Heart left ventricle (tissue), 16 donors: Measurements from ENCODE around the gene PTTG1IP. TPM values are rescaled to one million over a fixed set of nuclear protein-coding genes. Genes with fewer than 3 reads are reported as not detected.

ENCODE experiments used
- ATAC-seq, 4 donors: fragments of 200-7000 bp; cut with Tn5 transposase; one replicate each; pipeline ENCODE4 v1.9.1; 2020 to 2022; ENCODE audit warnings: moderate library complexity in 4 of 4, mild to moderate bottlenecking in 3 of 4, moderate number of reproducible peaks in 1 of 4
- DNase-seq, 5 donors: peaks; one replicate each; pipeline ENCODE4 v3.0.0-alpha.2; 2020
- H3K27ac ChIP-seq, 12 donors: fragments of 200-600 bp; sonication (generic) in 4 of 12; one replicate each; pipeline versions ENCODE4 v1.5.0 to v1.8.0; 2016 to 2022; ENCODE audit warnings: mild to moderate bottlenecking in 2 of 12
- H3K27me3 ChIP-seq, 9 donors: fragments of 200-600 bp; sonication (generic) in 2 of 9; one replicate each; pipeline versions ENCODE4 v1.5.1 to v1.8.0; 2016 to 2022; ENCODE audit warnings: mild to moderate bottlenecking in 3 of 9
- H3K36me3 ChIP-seq, 9 donors: fragments of 200-600 bp; sonication (generic) in 2 of 9; one replicate each; pipeline versions ENCODE4 v1.5.0 to v1.8.0; 2018 to 2022; ENCODE audit warnings: mild to moderate bottlenecking in 2 of 9
- H3K4me1 ChIP-seq, 12 donors: fragments of 200-600 bp; sonication (generic) in 4 of 12; one replicate each; pipeline versions ENCODE4 v1.5.0 to v1.8.0; 2016 to 2022; ENCODE audit warnings: mild to moderate bottlenecking in 3 of 12
- H3K4me3 ChIP-seq, 12 donors: fragments of 200-600 bp; sonication (generic) in 4 of 12; one replicate each; pipeline versions ENCODE4 v1.5.0 to v1.8.0; 2017 to 2022; ENCODE audit warnings: mild to moderate bottlenecking in 9 of 12, moderate library complexity in 4 of 12
- H3K9me3 ChIP-seq, 12 donors: fragments of 200-600 bp; sonication (generic) in 4 of 12; one replicate each; pipeline versions ENCODE4 v1.5.0 to v1.8.0; 2016 to 2022; ENCODE audit warnings: mild to moderate bottlenecking in 1 of 12
- CTCF ChIP-seq, 12 donors: fragments of 200-600 bp; sonication (generic) in 4 of 12; IDR thresholded peaks; one replicate each; pipeline versions ENCODE4 v1.5.0 to v1.8.0; 2018 to 2022; ENCODE audit warnings: antibody characterized with exemption in 12 of 12, mild to moderate bottlenecking in 5 of 12
- POLR2A ChIP-seq, 2 donors: fragments of 450-650 bp; IDR thresholded peaks; one replicate each; pipeline ENCODE4 v1.6.1; 2017; ENCODE audit warnings: antibody characterized with exemption in 2 of 2, mild to moderate bottlenecking in 2 of 2, moderate library complexity in 2 of 2
- WGBS, 4 donors: extraction: QIAGEN DNeasy Blood & Tissue Kit in 2 of 4; methylation state at CpG; one replicate each; pipeline versions ENCODE4 v1.1.5 to v1.1.7; 2013 to 2018; 5-methylcytosine and 5-hydroxymethylcytosine counted together
- intact Hi-C, 10 donors: fragments of 100-400 bp; cut with DNase I; formaldehyde crosslinking; loops; one replicate each; pipeline versions ENCODE4 v1.11.1 to v1.14.2; 2022
- polyA plus RNA-seq, 2 donors: library from polyadenylated mRNA; stranded (reverse); fragments of 200-250 nt; gene quantifications; one replicate each; pipeline ENCODE4 v1.2.3, GENCODE V29; 2013
- total RNA-seq, 9 donors: library from RNA; depleted of rRNA in 2 of 9; stranded (reverse); fragments of >200 nt in 2 of 9; fragmentation: NEBNext Ultra II Directional in 3 of 9; extraction: Animal tissue kit (Norgen Biotek cat#: 25700) in 3 of 9; gene quantifications; one replicate each; pipeline versions ENCODE4 v1.1.0 to v1.2.4, GENCODE V29; 2016 to 2023
- donor health status: ischemic (EF 13 %, LVEDD 7.1; RV severe dilation, severe dysfunction).
- donor health status: healthy with polysubstance abuse.
- donor health status: DM: no; HTN: yes; CAD: no.
- donor health status: DM: no; HTN: no; CAD: no.
- donor health status: ischemic (EF 25% LVEDD 6.9; RV normal size, moderate dysfunction).
- donor health status: ischemic (EF 25% LVEDD 5.7; RV mildly dilated, moderate dysfunction).
- donor health status: healthy.
- donor health status: DM: yes; HTN: yes; CAD: no.
- donor health status: ischemic (EF 35%, LVEDD 5.7; RV mildly dilated, moderate dysfunction).
- donor health status: nonischemic (EF 11% LVEDD 7.7; RV severe dilation, severe dysfunction).
- donor health status: DM: yes; HTN: yes; CAD: no.
- donor health status: PGD.
- donor health status: ischemic (EF 29% LVEDD 5.4; RV normal size, mild dysfunction).
- donor health status: nonischemic (EF 23%, LVEDD 6.1; RV moderate dilation, normal function).

The PTTG1IP gene
- total and polyA plus RNA-seq, 11 donors = 126 to 319 (median 172) TPM

GRCh38 chr21:44850905-44851657 lies 22.4 kb downstream of the PTTG1IP start:
- 70 to 84% (median 78%) methylated on average over 26 of the region's 26 CpGs for WGBS, 4 donors
- no peak overlapping the region for H3K4me3 ChIP-seq
- ATAC-seq (no peak), DNase-seq (no peak)
- intact Hi-C loops = loop anchor here in 2 of 10 donors (5.0 kb wide), 1 partner anchor 34 kb away; the partner anchor contains the start of gene SUMO3 (in 2 of the 2)
- TF ChIP-seq POLR2A (IDR thresholded peaks at IDR 0.05) (no peak), CTCF (IDR thresholded peaks at IDR 0.05) (no peak)
- peak overlapping the region in 2 of 12 donors; percentile 20 to 39 for H3K27ac ChIP-seq
- no peaks in the 10 kb centered on the region for H3K27me3 ChIP-seq
- no peaks in the 10 kb centered on the region for H3K9me3 ChIP-seq
- peaks cover 0 to 81% (median 65%) of the 10 kb centered on the region in 9 donors for H3K36me3 ChIP-seq
- peaks cover 0 to 57% (median 24%) of the 10 kb centered on the region in 12 donors for H3K4me1 ChIP-seq

GRCh38 chr21:44850208-44850800 lies 23.2 kb downstream of the PTTG1IP start:
- Histone ChIP-seq H3K4me3 (no peak overlapping the region), H3K9me3 (no peaks in the 10 kb centered on the region), H3K36me3 (peaks cover 0 to 73% (median 57%) of the 10 kb centered on the region in 9 donors), H3K27me3 (no peaks in the 10 kb centered on the region), H3K4me1 (peaks cover 0 to 61% (median 30%) of the 10 kb centered on the region in 12 donors), H3K27ac (no peak overlapping the region)
- DNase-seq = no peak
- no peak for ATAC-seq
- intact Hi-C loops = loop anchor here in 2 of 10 donors (5.0 kb wide), 1 partner anchor 33 kb away; the partner anchor contains the start of gene SUMO3 (in 2 of the 2)
- TF ChIP-seq POLR2A (IDR thresholded peaks at IDR 0.05) = no peak
- TF ChIP-seq CTCF (IDR thresholded peaks at IDR 0.05) = no peak
- 90 to 94% (median 92%) methylated on average over 17 to 20 of the region's 20 CpGs for WGBS, 4 donors

GRCh38 chr21:44849616-44850130 lies 23.8 kb downstream of the PTTG1IP start:
- Histone ChIP-seq H3K9me3 (no peaks in the 10 kb centered on the region), H3K4me3 (no peak overlapping the region), H3K27ac (peak overlapping the region in 1 of 12 donors; percentile 8), H3K4me1 (peaks cover 0 to 56% (median 31%) of the 10 kb centered on the region in 12 donors), H3K27me3 (no peaks in the 10 kb centered on the region), H3K36me3 (peaks cover 0 to 67% (median 50%) of the 10 kb centered on the region in 9 donors)
- WGBS, 4 donors = 89 to 92% (median 90%) methylated on average over 12 of the region's 12 CpGs
- no peak for TF ChIP-seq CTCF (IDR thresholded peaks at IDR 0.05)
- no peak for ATAC-seq
- no peak for DNase-seq
- intact Hi-C loops = loop anchor here in 3 of 10 donors (5.0 kb wide), 2 partner anchors 32 to 37 kb away; partner anchors contain the start of gene SUMO3 (in 2 of the 3)
